ENCODE measurements around the gene SEC24C. TPM values are rescaled to one million over a fixed set of nuclear protein-coding genes. Genes with fewer than 3 reads are reported as not detected.

SEC24C gene
- total RNA-seq, 1 experiment from 2014 or later, result 113 TPM

DNA sequence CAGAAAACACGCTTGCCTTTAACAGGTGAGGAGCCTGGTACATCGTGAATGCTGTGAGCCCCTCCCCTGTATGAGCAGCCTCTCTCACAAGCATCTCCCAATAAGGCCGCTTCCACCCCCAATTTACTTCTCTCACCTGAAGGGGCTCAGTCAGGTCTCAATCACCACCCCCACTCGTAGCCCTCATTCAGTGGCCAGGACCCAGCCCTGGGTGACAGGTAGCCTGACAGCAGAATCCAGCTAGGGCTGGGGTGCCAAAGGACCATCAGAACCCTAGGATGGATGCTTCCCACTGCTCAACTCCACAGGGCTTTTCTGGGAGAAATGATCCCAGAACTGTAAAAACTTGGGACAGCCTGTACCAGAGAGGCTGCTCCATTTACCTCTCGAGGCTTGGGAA lies 73.7 kb downstream of the SEC24C start:
- H3K27ac ChIP-seq (ENCODE audit: low read length), result no peak overlapping the region
- no peak overlapping the region for H3K4me3 ChIP-seq (ENCODE audit: low read depth in 2 of 2, low read length in 2 of 2)
- H3K36me3 ChIP-seq (ENCODE audit: control insufficient read depth, insufficient read depth, low read length), result peaks cover 7% of the 10 kb centered on the region; the same call in 1 of the 2 replicates
- ATAC-seq (no peak), DNase-seq (ENCODE audit: low read depth, low spot score) (no peak)
- H3K9me3 ChIP-seq (ENCODE audit: control insufficient read depth, insufficient read depth, low read depth, low read length), result no peaks in the 10 kb centered on the region
- TF ChIP-seq POLR2AphosphoS5 (IDR thresholded peaks at IDR 0.05; ENCODE audit: low read depth, low read length), result no peak
- no peak for TF ChIP-seq TCF7L2 (IDR thresholded peaks at IDR 0.05; ENCODE audit: low read depth, low read length)
- TF ChIP-seq, protein P1, sequence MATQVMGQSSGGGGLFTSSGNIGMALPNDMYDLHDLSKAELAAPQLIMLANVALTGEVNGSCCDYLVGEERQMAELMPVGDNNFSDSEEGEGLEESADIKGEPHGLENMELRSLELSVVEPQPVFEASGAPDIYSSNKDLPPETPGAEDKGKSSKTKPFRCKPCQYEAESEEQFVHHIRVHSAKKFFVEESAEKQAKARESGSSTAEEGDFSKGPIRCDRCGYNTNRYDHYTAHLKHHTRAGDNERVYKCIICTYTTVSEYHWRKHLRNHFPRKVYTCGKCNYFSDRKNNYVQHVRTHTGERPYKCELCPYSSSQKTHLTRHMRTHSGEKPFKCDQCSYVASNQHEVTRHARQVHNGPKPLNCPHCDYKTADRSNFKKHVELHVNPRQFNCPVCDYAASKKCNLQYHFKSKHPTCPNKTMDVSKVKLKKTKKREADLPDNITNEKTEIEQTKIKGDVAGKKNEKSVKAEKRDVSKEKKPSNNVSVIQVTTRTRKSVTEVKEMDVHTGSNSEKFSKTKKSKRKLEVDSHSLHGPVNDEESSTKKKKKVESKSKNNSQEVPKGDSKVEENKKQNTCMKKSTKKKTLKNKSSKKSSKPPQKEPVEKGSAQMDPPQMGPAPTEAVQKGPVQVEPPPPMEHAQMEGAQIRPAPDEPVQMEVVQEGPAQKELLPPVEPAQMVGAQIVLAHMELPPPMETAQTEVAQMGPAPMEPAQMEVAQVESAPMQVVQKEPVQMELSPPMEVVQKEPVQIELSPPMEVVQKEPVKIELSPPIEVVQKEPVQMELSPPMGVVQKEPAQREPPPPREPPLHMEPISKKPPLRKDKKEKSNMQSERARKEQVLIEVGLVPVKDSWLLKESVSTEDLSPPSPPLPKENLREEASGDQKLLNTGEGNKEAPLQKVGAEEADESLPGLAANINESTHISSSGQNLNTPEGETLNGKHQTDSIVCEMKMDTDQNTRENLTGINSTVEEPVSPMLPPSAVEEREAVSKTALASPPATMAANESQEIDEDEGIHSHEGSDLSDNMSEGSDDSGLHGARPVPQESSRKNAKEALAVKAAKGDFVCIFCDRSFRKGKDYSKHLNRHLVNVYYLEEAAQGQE (IDR thresholded peaks at IDR 0.05; ENCODE audit: insufficient read depth in 1 of 2, low read depth in 2 of 2, low read length in 1 of 2), result no peak
- no peak for TF ChIP-seq SIN3A (IDR thresholded peaks at IDR 0.05; ENCODE audit: borderline replicate concordance, insufficient read depth, low read depth, low read length)
- TF ChIP-seq CTCF (IDR thresholded peaks at IDR 0.05), result no peak
- BruUV-seq (replicated peaks), result no TSS peak
- in situ Hi-C loops (cut with HindIII; ENCODE audit: low pct_unique_long_range_greater_than_20kb, low sequenced_read_pairs), result no loop called here
- CTCF ChIA-PET, result no interaction called here
- POLR2A ChIA-PET, result no interaction called here
- H3K27me3 ChIP-seq (ENCODE audit: control insufficient read depth, insufficient read depth, low read length), result no peaks in the 10 kb centered on the region
- no peaks in the 10 kb centered on the region for H3K4me1 ChIP-seq (ENCODE audit: control insufficient read depth, insufficient read depth, low read length)
- intact Hi-C loops (cut with micrococcal nuclease; ENCODE audit: unreplicated experiment), result no loop called here

- no TSS peak for BruUV-seq (replicated peaks)
- H3K27me3 ChIP-seq (ENCODE audit: control insufficient read depth, insufficient read depth, low read length), result no peaks in the 10 kb centered on the region
- no peaks in the 10 kb centered on the region for H3K9me3 ChIP-seq (ENCODE audit: control insufficient read depth, insufficient read depth, low read depth, low read length)
- TF ChIP-seq CTCF (IDR thresholded peaks at IDR 0.05) (no peak; the same call in 1 of the 2 replicates), SIN3A (IDR thresholded peaks at IDR 0.05; ENCODE audit: borderline replicate concordance, insufficient read depth, low read depth, low read length) (no peak), TCF7L2 (IDR thresholded peaks at IDR 0.05; ENCODE audit: low read depth, low read length) (no peak)
- TF ChIP-seq, protein P1 (IDR thresholded peaks at IDR 0.05; ENCODE audit: insufficient read depth in 1 of 2, low read depth in 2 of 2, low read length in 1 of 2), result no peak
- ChIA-PET CTCF (no interaction called here), POLR2A (no interaction called here)
- H3K4me3 ChIP-seq (ENCODE audit: low read depth in 2 of 2, low read length in 2 of 2), result no peak overlapping the region
- ATAC-seq, result peak; percentile 44; the same call in 1 of the 2 replicates
- in situ Hi-C loops (cut with HindIII; ENCODE audit: low pct_unique_long_range_greater_than_20kb, low sequenced_read_pairs) (no loop called here), intact Hi-C loops (cut with micrococcal nuclease; ENCODE audit: unreplicated experiment) (no loop called here)
- H3K27ac ChIP-seq (ENCODE audit: low read length), result no peak overlapping the region
- no peaks in the 10 kb centered on the region for H3K4me1 ChIP-seq (ENCODE audit: control insufficient read depth, insufficient read depth, low read length)
- no peak for DNase-seq (ENCODE audit: low read depth, low spot score)
- peaks cover 7% of the 10 kb centered on the region; the same call in 1 of the 2 replicates for H3K36me3 ChIP-seq (ENCODE audit: control insufficient read depth, insufficient read depth, low read length)
Measured at GRCh38 chr10:73818402-73818801, 74.2 kb downstream of the SEC24C start.

Data from Panc1 (cell line).